Activated naive CD4-positive, alpha-beta T cell treated with anti-CD3 and anti-CD28 coated beads for 36 hours (primary cell): ENCODE data around the gene SRGAP2B. TPM values are rescaled to one million over a fixed set of nuclear protein-coding genes. Genes with fewer than 3 reads are reported as not detected.
"Not testable (repeated sequence)": the region's sequence is repeated elsewhere in the genome, so short reads cannot be mapped to it uniquely, and the experiment has no call there.

Experiments used
- CTCF ChIA-PET: fragments of 350-600 bp; sonication (Branson Sonifier 250); formaldehyde crosslinking; loops from one replicate; lab custom pipeline; 2021; ENCODE audit warnings: antibody characterized with exemption; lab: Charles Lee
- DNase-seq: peaks from one replicate; pipeline ENCODE4 v3.0.0-alpha.2; 2020
- H3K27ac Mint-ChIP-seq: one replicate; pipeline ENCODE4 v1.8.0; 2021; ENCODE audit warnings: mild to moderate bottlenecking, mixed read lengths
- H3K27me3 Mint-ChIP-seq: one replicate; pipeline ENCODE4 v1.8.0; 2021; ENCODE audit warnings: low read depth, mixed read lengths
- H3K36me3 Mint-ChIP-seq: one replicate; pipeline ENCODE4 v1.8.0; 2021; ENCODE audit warnings: low read depth, mixed read lengths
- H3K4me1 Mint-ChIP-seq: one replicate; pipeline ENCODE4 v1.8.0; 2021; ENCODE audit warnings: low read depth, mixed read lengths
- H3K4me3 Mint-ChIP-seq: one replicate; pipeline ENCODE4 v1.8.0; 2021; ENCODE audit warnings: mild to moderate bottlenecking, moderate library complexity, mixed read lengths
- H3K9me3 Mint-ChIP-seq: one replicate; pipeline ENCODE4 v1.8.0; 2021; ENCODE audit warnings: mixed read lengths
- intact Hi-C: fragments of 100-400 bp; cut with micrococcal nuclease; formaldehyde crosslinking; loops from one replicate; pipeline ENCODE4 v1.15.1; 2023
- total RNA-seq, 2 experiments: library from RNA; stranded (reverse); gene quantifications; one replicate each; pipeline ENCODE4 v1.2.3, GENCODE V29; 2021

The SRGAP2B gene
- total RNA-seq, 2 experiments from 2014 or later = 22.4 to 24.2 TPM

- H3K4me3 Mint-ChIP-seq, H3K9me3 Mint-ChIP-seq, DNase-seq, CTCF ChIA-PET, intact Hi-C loops, H3K27ac Mint-ChIP-seq, H3K36me3 Mint-ChIP-seq, H3K4me1 Mint-ChIP-seq, H3K27me3 Mint-ChIP-seq: not testable (repeated sequence)
Observed at GRCh38 chr1:145115587-145116493, 20.7 kb upstream of the SRGAP2B start.

- H3K27me3 Mint-ChIP-seq, DNase-seq, H3K36me3 Mint-ChIP-seq, H3K4me1 Mint-ChIP-seq, intact Hi-C loops, H3K9me3 Mint-ChIP-seq, CTCF ChIA-PET, H3K27ac Mint-ChIP-seq, H3K4me3 Mint-ChIP-seq: not testable (repeated sequence)
Observed at GRCh38 chr1:145114560-145115057, 19.5 kb upstream of the SRGAP2B start.

- H3K36me3 Mint-ChIP-seq, CTCF ChIA-PET, H3K27me3 Mint-ChIP-seq, DNase-seq, H3K9me3 Mint-ChIP-seq, intact Hi-C loops, H3K4me3 Mint-ChIP-seq, H3K4me1 Mint-ChIP-seq, H3K27ac Mint-ChIP-seq: not testable (repeated sequence)
Observed at GRCh38 chr1:145112703-145113102, 17.6 kb upstream of the SRGAP2B start.

- intact Hi-C loops, H3K4me1 Mint-ChIP-seq, H3K27me3 Mint-ChIP-seq, H3K36me3 Mint-ChIP-seq, H3K27ac Mint-ChIP-seq, DNase-seq, CTCF ChIA-PET, H3K4me3 Mint-ChIP-seq, H3K9me3 Mint-ChIP-seq: not testable (repeated sequence)
Observed at GRCh38 chr1:145111674-145112073, 16.5 kb upstream of the SRGAP2B start.

GRCh38 chr1:145103294-145103693 lies 8.2 kb upstream of the SRGAP2B start:
- DNase-seq, H3K27ac Mint-ChIP-seq, CTCF ChIA-PET, H3K36me3 Mint-ChIP-seq, H3K4me3 Mint-ChIP-seq, H3K4me1 Mint-ChIP-seq, H3K27me3 Mint-ChIP-seq, intact Hi-C loops, H3K9me3 Mint-ChIP-seq: not testable (repeated sequence)

- H3K36me3 Mint-ChIP-seq, H3K9me3 Mint-ChIP-seq, CTCF ChIA-PET, intact Hi-C loops, H3K27me3 Mint-ChIP-seq, DNase-seq, H3K27ac Mint-ChIP-seq, H3K4me1 Mint-ChIP-seq, H3K4me3 Mint-ChIP-seq: not testable (repeated sequence)
Observed at GRCh38 chr1:145101725-145102124, 6.6 kb upstream of the SRGAP2B start.

GRCh38 chr1:145094655-145095211 lies 395 bp downstream of the SRGAP2B start:
- CTCF ChIA-PET, H3K36me3 Mint-ChIP-seq, H3K4me1 Mint-ChIP-seq, H3K9me3 Mint-ChIP-seq, H3K27ac Mint-ChIP-seq, intact Hi-C loops, H3K27me3 Mint-ChIP-seq: not testable (repeated sequence)
- peak overlapping the region; percentile 62 for H3K4me3 Mint-ChIP-seq
- DNase-seq = peak; percentile 7

GRCh38 chr1:145093517-145094149 lies 1.5 kb downstream of the SRGAP2B start:
- intact Hi-C loops, H3K27me3 Mint-ChIP-seq, H3K9me3 Mint-ChIP-seq, H3K4me1 Mint-ChIP-seq, H3K27ac Mint-ChIP-seq, CTCF ChIA-PET, H3K36me3 Mint-ChIP-seq: not testable (repeated sequence)
- peak; percentile 19 for DNase-seq
- H3K4me3 Mint-ChIP-seq = peak overlapping the region; percentile 82

- H3K4me1 Mint-ChIP-seq, intact Hi-C loops, H3K4me3 Mint-ChIP-seq, H3K9me3 Mint-ChIP-seq, H3K36me3 Mint-ChIP-seq, CTCF ChIA-PET, H3K27me3 Mint-ChIP-seq, H3K27ac Mint-ChIP-seq, DNase-seq: not testable (repeated sequence)
Observed at GRCh38 chr1:145082483-145083255, 12.5 kb downstream of the SRGAP2B start.

GRCh38 chr1:145080193-145080592 lies 14.9 kb downstream of the SRGAP2B start:
- CTCF ChIA-PET, H3K36me3 Mint-ChIP-seq, DNase-seq, H3K9me3 Mint-ChIP-seq, H3K27me3 Mint-ChIP-seq, intact Hi-C loops, H3K4me1 Mint-ChIP-seq, H3K4me3 Mint-ChIP-seq, H3K27ac Mint-ChIP-seq: not testable (repeated sequence)

GRCh38 chr1:145079737-145080136 lies 15.4 kb downstream of the SRGAP2B start:
- intact Hi-C loops, H3K27ac Mint-ChIP-seq, H3K4me1 Mint-ChIP-seq, H3K9me3 Mint-ChIP-seq, H3K4me3 Mint-ChIP-seq, H3K36me3 Mint-ChIP-seq, CTCF ChIA-PET, H3K27me3 Mint-ChIP-seq, DNase-seq: not testable (repeated sequence)

GRCh38 chr1:145078787-145079370 lies 16.2 kb downstream of the SRGAP2B start:
- H3K27me3 Mint-ChIP-seq, DNase-seq, H3K27ac Mint-ChIP-seq, CTCF ChIA-PET, intact Hi-C loops, H3K9me3 Mint-ChIP-seq, H3K4me1 Mint-ChIP-seq, H3K4me3 Mint-ChIP-seq, H3K36me3 Mint-ChIP-seq: not testable (repeated sequence)
